Right lobe of liver (tissue), 4 donors: ENCODE data around the gene KSR2.

Experiments
- POLR2A ChIP-seq: fragments of 450-650 bp; IDR thresholded peaks from one replicate; pipeline ENCODE4 v1.6.1; 2017; ENCODE audit warnings: antibody characterized with exemption, mild to moderate bottlenecking
- TF ChIP-seq, protein P1 (sequence below), 4 donors: fragments of 200-600 bp in 3 of 4; fragments of 450-650 bp in 1 of 4; IDR thresholded peaks; one replicate each; pipeline versions ENCODE4 v1.5.1 to v1.8.0; 2016 to 2022; ENCODE audit warnings: antibody characterized with exemption in 4 of 4, mild to moderate bottlenecking in 2 of 4
- donor health status: DM: no; HTN: no; CAD: no.
- donor health status: DM: no; HTN: no; CAD: no.
- donor health status: DM: no; HTN: yes; CAD: no.

DNA sequence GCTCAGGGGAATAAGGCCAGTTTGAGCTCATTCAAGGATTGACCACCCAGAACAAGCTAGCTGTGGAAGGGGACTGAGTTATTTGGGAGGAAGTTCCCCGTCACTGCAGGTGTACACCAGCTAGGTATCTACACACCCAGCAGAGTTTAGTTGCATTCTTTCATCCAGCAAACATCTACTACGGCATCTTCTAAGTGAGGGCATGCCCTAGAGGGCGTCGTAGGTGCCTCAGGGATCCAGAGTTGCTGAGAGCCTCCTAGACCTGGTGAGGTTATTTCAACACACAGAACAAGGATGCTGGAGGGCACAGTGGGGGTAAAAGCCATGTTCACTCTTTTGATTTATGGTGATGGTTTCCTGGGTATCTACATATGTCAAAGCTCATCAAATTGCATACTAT is 149.6 kb downstream of the KSR2 start:
- TF ChIP-seq, protein P1, sequence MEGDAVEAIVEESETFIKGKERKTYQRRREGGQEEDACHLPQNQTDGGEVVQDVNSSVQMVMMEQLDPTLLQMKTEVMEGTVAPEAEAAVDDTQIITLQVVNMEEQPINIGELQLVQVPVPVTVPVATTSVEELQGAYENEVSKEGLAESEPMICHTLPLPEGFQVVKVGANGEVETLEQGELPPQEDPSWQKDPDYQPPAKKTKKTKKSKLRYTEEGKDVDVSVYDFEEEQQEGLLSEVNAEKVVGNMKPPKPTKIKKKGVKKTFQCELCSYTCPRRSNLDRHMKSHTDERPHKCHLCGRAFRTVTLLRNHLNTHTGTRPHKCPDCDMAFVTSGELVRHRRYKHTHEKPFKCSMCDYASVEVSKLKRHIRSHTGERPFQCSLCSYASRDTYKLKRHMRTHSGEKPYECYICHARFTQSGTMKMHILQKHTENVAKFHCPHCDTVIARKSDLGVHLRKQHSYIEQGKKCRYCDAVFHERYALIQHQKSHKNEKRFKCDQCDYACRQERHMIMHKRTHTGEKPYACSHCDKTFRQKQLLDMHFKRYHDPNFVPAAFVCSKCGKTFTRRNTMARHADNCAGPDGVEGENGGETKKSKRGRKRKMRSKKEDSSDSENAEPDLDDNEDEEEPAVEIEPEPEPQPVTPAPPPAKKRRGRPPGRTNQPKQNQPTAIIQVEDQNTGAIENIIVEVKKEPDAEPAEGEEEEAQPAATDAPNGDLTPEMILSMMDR (IDR thresholded peaks at IDR 0.05), result no peak
- no peak for TF ChIP-seq POLR2A
